HCT116 (cell line): Measurements from ENCODE around the gene CBX7. TPM values are rescaled to one million over a fixed set of nuclear protein-coding genes. Genes with fewer than 3 reads are reported as not detected.
"Not testable (repeated sequence)": the region's sequence is repeated elsewhere in the genome, so short reads cannot be mapped to it uniquely, and the experiment has no call there.

Experiments
- ATAC-seq: fragments of 200-7000 bp; cut with Tn5 transposase; 2 replicates; pipeline ENCODE4 v1.9.1; 2020; ENCODE audit warnings: mild to moderate bottlenecking, moderate library complexity
- BruUV-seq: library from RNA; stranded (reverse); fragments of 400-500 nt; replicated peaks from 2 replicates; lab custom pipeline; 2021; lab: Mats Ljungman, UMichigan
- CTCF ChIA-PET: fragments of 300-600 bp; sonication (Branson Sonifier 250); formaldehyde crosslinking; loops from one replicate; lab custom pipeline; 2021; ENCODE audit warnings: antibody characterized with exemption; lab: Charles Lee
- POLR2A ChIA-PET: fragments of 300-600, 350-600 bp; sonication (Branson Sonifier 250); formaldehyde crosslinking; loops from one replicate; lab custom pipeline; 2021; ENCODE audit warnings: antibody characterized with exemption; lab: Charles Lee
- RAD21 ChIA-PET, 2 experiments: fragments of 300-600 bp; sonication (Branson Sonifier 250); formaldehyde crosslinking; loops; one replicate each; lab custom pipeline; 2023; ENCODE audit warnings: low total read pairs in 2 of 2; ENCODE audit not compliant: uncharacterized antibody in 2 of 2, unreplicated experiment in 2 of 2, low non-redundant PET in 1 of 2; lab: Charles Lee
- DNase-seq: peaks from one replicate; pipeline ENCODE4 v3.0.0-alpha.2; 2010; ENCODE audit warnings: low read depth, low spot score
- H2AFZ ChIP-seq: fragments of 200-600 bp; shearing (Covaris generic), sonication (generic); 2 replicates; pipeline ENCODE4 v1.6.1; 2017; ENCODE audit warnings: low read depth, mixed run types, mixed read lengths, antibody characterized with exemption, low read length; ENCODE audit not compliant: poor library complexity, severe bottlenecking
- H3K27ac ChIP-seq: 2 replicates; pipeline ENCODE4 v1.5.1; 2012; ENCODE audit warnings: low read depth, low read length
- H3K27me3 ChIP-seq: fragments of 200-600 bp; sonication (generic); 2 replicates; pipeline ENCODE4 v1.6.1; 2016; ENCODE audit warnings: mixed run types, low read length, mixed read lengths; ENCODE audit not compliant: insufficient read depth
- H3K36me3 ChIP-seq, 2 experiments: fragments of 200-500 bp in 1 of 2; fragments of 200-600 bp in 1 of 2; sonication (Bioruptor generic) in 1 of 2; sonication (generic) in 1 of 2; 2 replicates each; pipeline versions ENCODE4 v1.5.1 to v1.6.1; 2014 to 2016; ENCODE audit warnings: low read length in 2 of 2, inconsistent platforms in 1 of 2, mixed read lengths in 1 of 2, mixed run types in 1 of 2; ENCODE audit not compliant: insufficient read depth in 2 of 2, control insufficient read depth in 1 of 2
- H3K4me1 ChIP-seq, 2 experiments: fragments of 200-600 bp in 1 of 2; sonication (generic) in 1 of 2; 2 replicates each; pipeline versions ENCODE4 v1.5.1 to v1.6.1; 2012 to 2017; ENCODE audit warnings: low read length in 2 of 2, inconsistent platforms in 1 of 2, mild to moderate bottlenecking in 1 of 2, mixed read lengths in 1 of 2, mixed run types in 1 of 2, moderate library complexity in 1 of 2; ENCODE audit not compliant: insufficient read depth in 2 of 2, control insufficient read depth in 1 of 2
- H3K4me2 ChIP-seq: fragments of 200-600 bp; sonication (generic); 2 replicates; pipeline ENCODE4 v1.6.1; 2017; ENCODE audit warnings: mixed run types, low read length, mixed read lengths
- H3K4me3 ChIP-seq, 2 experiments: fragments of 200-600 bp in 1 of 2; sonication (generic) in 1 of 2; replicated peaks in 1 of 2; 2 replicates each; pipeline ENCODE4 v1.5.1; 2011 to 2016; ENCODE audit warnings: low read length in 2 of 2, control low read depth in 1 of 2, low read depth in 1 of 2, mild to moderate bottlenecking in 1 of 2, mixed read lengths in 1 of 2, mixed run types in 1 of 2
- H3K79me2 ChIP-seq: fragments of 200-600 bp; sonication (generic); 2 replicates; pipeline ENCODE4 v1.6.1; 2017; ENCODE audit warnings: mild to moderate bottlenecking, mixed run types, low read length, moderate library complexity, mixed read lengths; ENCODE audit not compliant: insufficient read depth
- H3K9ac ChIP-seq: fragments of 200-600 bp; sonication (generic); 2 replicates; pipeline ENCODE4 v1.6.1; 2016; ENCODE audit warnings: low read length, mixed read lengths
- H3K9me2 ChIP-seq: fragments of 200-600 bp; sonication (generic), shearing (Covaris generic); 2 replicates; pipeline ENCODE4 v1.6.1; 2017; ENCODE audit warnings: mixed run types, mild to moderate bottlenecking, moderate library complexity; ENCODE audit not compliant: insufficient read depth
- H3K9me3 ChIP-seq, 2 experiments: fragments of 200-500 bp in 1 of 2; fragments of 200-600 bp in 1 of 2; sonication (Bioruptor generic) in 1 of 2; sonication (generic) in 1 of 2; 2 replicates each; pipeline ENCODE4 v1.6.1; 2014 to 2017; ENCODE audit warnings: low read length in 2 of 2, mixed read lengths in 2 of 2, inconsistent platforms in 1 of 2, low read depth in 1 of 2, mild to moderate bottlenecking in 1 of 2, mixed run types in 1 of 2, moderate library complexity in 1 of 2; ENCODE audit not compliant: control insufficient read depth in 1 of 2, insufficient read depth in 1 of 2
- H4K20me1 ChIP-seq: fragments of 200-600 bp; sonication (generic), shearing (Covaris generic); 2 replicates; pipeline ENCODE4 v1.6.1; 2017; ENCODE audit warnings: mixed run types, mild to moderate bottlenecking, moderate library complexity; ENCODE audit not compliant: insufficient read depth
- CBX3 ChIP-seq: IDR thresholded peaks from 2 replicates; pipeline ENCODE4 v1.6.1; 2012; ENCODE audit warnings: low read depth
- CTCF ChIP-seq, 3 experiments: fragments of 200-600 bp in 1 of 3; sonication (generic) in 1 of 3; IDR thresholded peaks in 2 of 3; conservative IDR thresholded peaks in 1 of 3; 2 replicates each; pipeline ENCODE4 v1.5.1; 2012 to 2017; ENCODE audit warnings: low read depth in 2 of 3, low read length in 2 of 3, antibody characterized with exemption in 1 of 3, borderline replicate concordance in 1 of 3, control low read depth in 1 of 3, mild to moderate bottlenecking in 1 of 3, mixed read lengths in 1 of 3, mixed run types in 1 of 3, moderate library complexity in 1 of 3; ENCODE audit not compliant: insufficient read depth in 1 of 3
- JUND ChIP-seq: IDR thresholded peaks from 2 replicates; pipeline ENCODE4 v1.6.1; 2012
- POLR2AphosphoS5 ChIP-seq: IDR thresholded peaks from 2 replicates; pipeline ENCODE4 v1.6.1; 2011; ENCODE audit warnings: mild to moderate bottlenecking, low read depth, low read length, moderate library complexity
- RAD21 ChIP-seq: IDR thresholded peaks from 2 replicates; pipeline ENCODE4 v1.6.1; 2012; ENCODE audit warnings: low read depth, mild to moderate bottlenecking
- REST ChIP-seq: IDR thresholded peaks from 2 replicates; pipeline ENCODE4 v1.6.1; 2012; ENCODE audit warnings: low read depth
- YY1 ChIP-seq: IDR thresholded peaks from 2 replicates; pipeline ENCODE4 v1.6.1; 2011; ENCODE audit warnings: low read length, low read depth, moderate library complexity, mild to moderate bottlenecking; ENCODE audit not compliant: insufficient replicate concordance; ENCODE audit errors: extremely low read depth
- intact Hi-C: fragments of 100-400 bp; cut with micrococcal nuclease; formaldehyde crosslinking; loops from 2 replicates; pipeline ENCODE4 v1.10.0; 2022
- total RNA-seq: library from RNA; stranded (reverse); gene quantifications from one replicate; pipeline ENCODE4 v1.2.1, GENCODE V29; 2021; ENCODE audit not compliant: unreplicated experiment

The CBX7 gene
- total RNA-seq, 1 experiment from 2014 or later = 20.1 TPM

GRCh38 chr22:39172265-39173049, 20.0 kb upstream of the CBX7 start:
- not testable (repeated sequence) for H3K27me3 ChIP-seq, H3K4me3 ChIP-seq, ATAC-seq, H3K9ac ChIP-seq, H4K20me1 ChIP-seq, H3K36me3 ChIP-seq, H3K4me2 ChIP-seq, BruUV-seq, H3K9me3 ChIP-seq, H3K9me2 ChIP-seq, DNase-seq, H2AFZ ChIP-seq, H3K79me2 ChIP-seq, H3K27ac ChIP-seq
- ChIA-PET CTCF (interaction anchor here (1.9 kb wide), 1 partner anchor 139 kb away, joined by 5 read pairs; no protein-coding TSS in a partner anchor), POLR2A (interaction anchor here (2.8 kb wide), 1 partner anchor 138 kb away, joined by 27 read pairs; no protein-coding TSS in a partner anchor), RAD21 (interaction anchor here in 1 of 2 experiments (1.2 to 1.7 kb wide), 2 partner anchors 134 to 139 kb away, joined by 3 to 10 read pairs; no protein-coding TSS in a partner anchor)
- H3K4me1 ChIP-seq = peaks cover 38 to 60% of the 10 kb centered on the region in 2 experiments
- intact Hi-C loops = loop anchor here (5.0 kb wide), 2 partner anchors 35 to 120 kb away; no protein-coding TSS in a partner anchor

- Histone ChIP-seq H3K4me3 (no peak overlapping the region), H3K79me2 (no peaks in the 10 kb centered on the region), H3K36me3 (no peaks in the 10 kb centered on the region), H4K20me1 (no peaks in the 10 kb centered on the region), H3K9me2 (no peaks in the 10 kb centered on the region), H2AFZ (no peak overlapping the region), H3K9me3 (no peaks in the 10 kb centered on the region), H3K4me2 (no peak overlapping the region), H3K27me3 (no peaks in the 10 kb centered on the region), H3K4me1 (peaks cover 36 to 53% of the 10 kb centered on the region in 2 experiments), H3K27ac (no peak overlapping the region), H3K9ac (no peak overlapping the region)
- POLR2A ChIA-PET = interaction anchor here (0.9 to 2.8 kb wide), 4 partner anchors 135 to 146 kb away, joined by 3 to 33 read pairs (median 17); partner anchors contain the start of gene RPL3
- DNase-seq = no peak
- CTCF ChIA-PET = interaction anchor here (1.0 to 5.0 kb wide), 13 partner anchors 12 to 357 kb away, joined by 3 to 63 read pairs (median 4); partner anchors contain the start of gene RPL3
- ATAC-seq = no peak
- no TSS peak for BruUV-seq
- intact Hi-C loops = loop anchor here (1.0 to 5.0 kb wide), 4 partner anchors 36 to 140 kb away; no protein-coding TSS in a partner anchor
- RAD21 ChIA-PET = interaction anchor here (0.6 to 1.7 kb wide), 9 partner anchors 43 to 160 kb away, joined by 3 to 12 read pairs (median 4); no protein-coding TSS in a partner anchor
- TF ChIP-seq POLR2AphosphoS5 = no peak
- TF ChIP-seq CBX3 = no peak
- no peak for TF ChIP-seq CTCF (IDR thresholded peaks at IDR 0.05 in 2 of 3, conservative IDR thresholded peaks at IDR 0.05 in 1 of 3; ENCODE audit: borderline replicate concordance in 1 of 3, insufficient read depth in 1 of 3, low read depth in 2 of 3, low read length in 2 of 3)
- no peak for TF ChIP-seq JUND
- TF ChIP-seq YY1 = no peak
- TF ChIP-seq RAD21 = no peak
- TF ChIP-seq REST = no peak
Measured at GRCh38 chr22:39171623-39172264, 19.3 kb upstream of the CBX7 start.
